ENCODE measurements around the gene KDM4C.

GRCh38 chr9:6733257-6733656 is 24.5 kb upstream of the KDM4C start:
- TF ChIP-seq POLR2A (IDR thresholded peaks at IDR 0.05; ENCODE audit: low read depth, low read length), result no peak
- TF ChIP-seq POLR2AphosphoS5 (IDR thresholded peaks at IDR 0.05; ENCODE audit: low read depth, low read length), result no peak
